ENCODE results near the gene RPS3.
"Not testable (repeated sequence)": the region's sequence is repeated elsewhere in the genome, so short reads cannot be mapped to it uniquely, and the experiment has no call there.

RPS3 gene

DNA sequence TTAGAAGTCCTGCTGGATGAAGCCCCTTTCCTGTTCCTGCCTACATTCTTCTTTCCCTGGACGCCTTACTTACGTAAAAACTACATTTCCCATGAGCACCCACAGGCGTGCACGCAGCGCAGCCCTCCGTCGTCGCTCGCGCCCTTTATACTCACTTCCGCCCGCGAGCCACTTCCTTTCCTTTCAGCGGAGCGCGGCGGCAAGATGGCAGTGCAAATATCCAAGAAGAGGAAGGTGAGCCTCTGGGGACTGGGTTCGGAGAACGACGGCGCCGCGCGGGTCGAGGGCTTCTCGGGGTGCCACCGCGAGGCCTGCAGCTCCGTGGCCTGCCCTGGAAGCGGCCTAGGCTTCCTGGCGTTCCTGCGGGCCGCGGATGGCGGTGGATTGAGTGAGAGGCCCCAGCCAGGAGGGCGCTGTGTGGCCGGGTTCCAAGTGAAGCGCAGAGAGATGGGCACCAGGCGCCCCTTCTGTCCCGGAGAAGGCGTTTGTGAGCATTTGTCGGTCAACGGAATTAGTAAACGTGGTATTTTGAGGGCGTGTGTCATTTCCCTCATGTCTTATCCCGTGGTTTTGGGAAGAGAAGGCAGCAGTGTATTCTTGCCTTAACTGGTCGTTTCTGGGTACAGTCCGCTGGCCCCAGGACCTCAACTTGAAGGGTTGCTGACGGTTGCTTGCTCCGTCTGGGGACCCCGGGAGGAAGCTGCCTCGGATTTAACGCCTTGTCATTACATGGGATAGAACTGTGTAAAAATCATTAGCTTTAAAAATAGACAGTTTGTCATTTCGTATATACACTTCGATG lies at the start of gene RPS3:
Gene RPS3 (plus strand): TSS at position 175 of the 802 bp plus-strand sequence. CDS start 30 bp downstream, at position 205.
- DNase-seq: peak; percentile 89

DNA sequence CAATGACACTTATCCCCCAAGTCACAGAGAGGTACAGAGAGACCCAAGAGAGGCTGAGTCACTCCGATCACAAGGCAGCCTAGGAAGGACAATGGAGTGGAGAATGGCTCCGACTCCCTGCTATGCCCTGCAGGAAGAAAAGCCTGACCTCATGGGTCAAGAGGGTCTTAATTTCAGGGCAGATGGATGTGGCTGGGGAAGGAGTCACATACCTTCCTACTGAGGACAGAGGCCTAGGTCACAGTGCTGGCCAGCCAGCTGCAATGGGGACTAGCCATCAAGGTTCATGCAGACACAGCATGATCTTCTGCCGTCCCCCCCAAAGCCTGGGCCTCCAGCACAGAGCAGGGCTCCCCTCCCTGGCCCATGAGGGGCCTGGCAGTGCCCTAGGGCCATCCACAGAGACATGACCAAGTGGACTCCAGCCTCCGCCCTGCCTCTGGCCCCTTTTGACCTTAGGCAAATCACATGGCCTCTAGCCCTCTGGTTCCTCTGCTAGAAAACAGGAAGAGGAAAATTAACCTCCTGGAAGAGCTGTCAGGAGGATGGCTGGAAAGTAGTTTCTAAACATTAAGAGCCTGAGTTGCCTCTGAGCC lies 49.7 kb upstream of the RPS3 start:
- DNase-seq: no peak

DNA sequence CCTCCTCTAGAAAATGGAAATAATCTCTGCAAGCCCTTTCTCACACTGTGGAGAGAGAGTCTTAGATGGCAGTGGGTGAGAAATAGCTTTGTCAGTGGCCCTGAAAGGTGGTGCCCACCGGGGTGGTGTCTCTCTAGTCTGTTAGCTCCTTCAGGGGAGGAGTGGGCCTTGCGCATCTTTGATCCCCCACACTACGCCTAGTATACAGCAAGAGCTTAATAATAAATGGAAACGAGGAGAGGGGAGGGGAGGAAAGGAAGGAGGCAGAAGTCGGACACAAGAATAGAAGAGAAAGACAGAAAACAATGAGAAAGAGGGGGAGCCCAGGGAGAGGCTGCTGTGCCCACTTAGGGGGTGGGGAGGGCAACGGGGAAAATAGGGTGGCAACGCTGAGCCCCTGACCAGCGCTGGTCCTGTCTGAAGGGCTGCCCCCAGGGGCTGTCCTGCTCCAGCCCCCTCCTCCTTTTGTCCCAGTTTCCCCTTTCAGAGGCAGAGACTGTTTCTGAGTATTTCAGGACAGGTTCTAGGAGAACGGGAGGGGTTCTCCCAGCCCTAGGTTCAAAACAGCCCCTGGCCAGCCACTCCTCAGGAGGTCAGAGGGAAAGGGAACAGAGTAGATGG lies 49.1 kb upstream of the RPS3 start:
- no peak for DNase-seq

DNA sequence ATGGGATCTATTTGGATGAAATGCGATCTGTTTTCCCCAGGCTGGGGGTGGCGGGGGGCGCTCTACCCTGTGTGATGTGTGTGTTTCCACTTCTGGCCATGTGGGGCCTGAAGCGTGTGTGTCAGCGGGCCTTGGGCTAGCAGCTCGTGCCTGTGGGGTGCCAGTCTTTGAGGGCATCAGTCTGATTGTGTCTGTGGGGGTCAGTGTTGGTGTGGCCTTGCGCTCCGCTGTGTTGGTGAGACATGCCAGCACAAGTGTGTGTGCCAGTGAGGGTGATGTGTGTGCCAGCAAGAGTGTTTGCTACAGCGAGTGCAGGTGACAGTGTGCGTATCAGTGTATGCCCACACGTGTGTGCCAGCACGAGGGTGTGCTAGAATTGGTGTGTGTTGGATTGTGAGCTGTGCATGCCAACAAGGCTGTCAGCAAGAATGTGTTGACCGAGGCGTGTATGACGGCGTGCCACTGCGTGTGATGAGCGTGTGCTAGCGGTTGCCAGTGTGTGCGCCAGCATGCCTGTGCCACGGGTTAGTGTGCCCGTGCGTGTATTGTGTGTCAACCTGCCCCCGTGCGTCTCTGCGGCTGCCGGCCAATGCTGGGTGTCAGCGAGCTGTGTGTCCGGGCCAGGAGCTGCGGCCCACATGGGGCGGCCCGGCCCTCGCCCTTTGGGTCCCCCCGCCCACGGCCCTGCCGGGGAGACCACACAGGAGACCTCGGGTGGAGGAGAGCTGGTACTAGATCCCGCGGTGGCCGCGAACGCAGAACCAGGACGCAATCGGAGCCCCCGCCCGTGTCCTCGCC lies 48.4 kb upstream of the RPS3 start:
- DNase-seq: peak; percentile 60

DNA sequence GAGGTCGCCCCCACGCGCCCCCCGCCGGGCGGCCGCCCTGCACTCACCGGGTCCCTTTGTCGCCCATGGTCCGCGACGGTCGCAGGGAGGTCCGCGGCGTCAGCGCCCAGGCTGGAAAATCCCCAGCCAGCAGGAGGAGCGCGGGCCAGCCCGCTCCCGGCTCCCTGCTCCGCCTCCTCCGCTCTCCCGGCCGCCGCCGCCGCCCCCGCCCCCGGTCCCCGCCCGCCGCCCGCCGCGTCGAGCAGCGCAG lies 47.9 kb upstream of the RPS3 start, which contains the start of gene ARRB1:
Gene ARRB1 (minus strand): TSS at position 121 of the 250 bp plus-strand sequence. CDS start 54 bp downstream, at position 67.
- no peak for DNase-seq

DNA sequence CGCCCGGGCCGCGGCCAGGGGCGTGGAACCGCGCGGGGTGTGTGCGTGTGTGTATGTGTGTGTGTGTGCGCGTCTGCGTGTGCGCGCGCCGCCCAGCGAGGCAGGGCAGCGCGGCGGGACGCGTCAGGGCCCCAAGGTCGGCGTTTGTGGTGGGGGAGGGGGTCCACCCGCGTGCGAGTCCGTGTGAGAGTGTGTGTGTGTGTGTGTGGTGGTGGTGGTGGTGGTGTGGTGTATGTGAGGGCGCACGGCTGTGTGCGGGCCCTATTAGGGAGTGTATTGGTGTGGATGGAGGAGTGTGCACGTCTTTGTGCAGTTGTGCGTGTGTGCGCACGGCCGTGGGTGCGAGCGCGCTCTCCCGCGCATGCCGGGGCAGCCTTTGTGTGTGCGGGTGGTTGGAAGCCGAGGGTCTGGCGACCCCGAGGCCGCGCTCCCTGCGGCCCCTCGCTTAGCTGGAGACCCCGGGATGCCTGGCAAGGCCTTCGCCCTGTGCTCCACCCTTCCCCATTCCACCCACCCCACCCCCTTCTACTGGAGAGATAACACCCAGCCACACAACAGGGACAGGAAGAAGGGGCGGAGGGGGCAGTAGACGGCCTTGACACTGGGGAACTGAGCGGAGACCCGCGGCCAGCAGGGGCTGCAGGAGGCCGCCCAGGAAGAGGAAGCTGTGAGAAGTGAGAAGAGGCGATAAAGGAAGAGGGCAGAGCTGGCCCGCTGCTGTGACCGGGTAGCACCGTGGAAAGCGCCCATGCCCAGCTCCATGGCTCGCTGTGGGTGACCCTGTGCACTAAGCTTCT lies 47.3 kb upstream of the RPS3 start:
- peak; percentile 63 for DNase-seq

GRCh38 chr11:75352588-75353206 lies 46.6 kb upstream of the RPS3 start:
- no peak for DNase-seq

- DNase-seq: no peak
These were observed 44.3 kb upstream of the RPS3 start for GRCh38 chr11:75355051-75355450.

DNA sequence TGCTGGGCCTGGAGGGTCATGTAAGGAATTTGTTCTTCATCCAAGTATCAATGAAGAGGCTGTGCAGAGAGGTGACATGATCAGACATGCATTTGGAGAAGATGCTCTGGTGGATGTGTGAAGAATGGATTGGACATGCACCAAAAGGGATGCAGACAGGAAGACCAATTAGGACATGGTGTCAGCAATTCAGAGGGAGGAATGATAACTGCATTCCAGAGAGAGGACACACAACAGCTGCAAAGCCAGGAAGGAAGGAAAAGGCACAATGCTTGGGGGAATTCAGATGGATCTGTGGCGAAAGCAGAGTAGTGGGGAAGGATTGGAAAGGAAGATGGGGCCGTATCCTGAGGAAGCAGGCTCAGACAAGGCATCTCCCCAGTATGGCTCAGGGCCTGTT lies 42.7 kb upstream of the RPS3 start:
- DNase-seq: no peak

DNA sequence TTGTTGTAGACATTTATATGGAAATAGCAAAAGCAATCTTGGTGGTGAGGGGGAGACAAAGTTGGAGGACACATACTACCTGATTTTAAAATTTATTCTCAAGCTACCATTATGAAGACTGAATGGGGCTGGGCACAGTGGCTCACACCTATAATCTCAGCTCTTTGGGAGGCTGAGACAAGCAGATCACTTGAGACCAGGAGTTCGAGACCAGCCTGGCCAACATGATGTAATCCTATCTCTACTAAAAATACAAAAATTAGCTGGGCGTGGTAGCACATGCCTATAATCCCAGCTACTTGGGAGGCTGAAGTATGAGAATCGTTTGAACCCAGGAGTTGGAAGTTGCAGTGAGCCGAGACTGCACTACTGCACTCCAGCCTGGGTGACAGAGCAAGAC lies 37.0 kb upstream of the RPS3 start:
- not testable (repeated sequence) for DNase-seq

- no peak for DNase-seq
These were observed 33.6 kb upstream of the RPS3 start for GRCh38 chr11:75365711-75366181.

- DNase-seq: not testable (repeated sequence)
These were observed 32.5 kb upstream of the RPS3 start for GRCh38 chr11:75366826-75367225.

DNA sequence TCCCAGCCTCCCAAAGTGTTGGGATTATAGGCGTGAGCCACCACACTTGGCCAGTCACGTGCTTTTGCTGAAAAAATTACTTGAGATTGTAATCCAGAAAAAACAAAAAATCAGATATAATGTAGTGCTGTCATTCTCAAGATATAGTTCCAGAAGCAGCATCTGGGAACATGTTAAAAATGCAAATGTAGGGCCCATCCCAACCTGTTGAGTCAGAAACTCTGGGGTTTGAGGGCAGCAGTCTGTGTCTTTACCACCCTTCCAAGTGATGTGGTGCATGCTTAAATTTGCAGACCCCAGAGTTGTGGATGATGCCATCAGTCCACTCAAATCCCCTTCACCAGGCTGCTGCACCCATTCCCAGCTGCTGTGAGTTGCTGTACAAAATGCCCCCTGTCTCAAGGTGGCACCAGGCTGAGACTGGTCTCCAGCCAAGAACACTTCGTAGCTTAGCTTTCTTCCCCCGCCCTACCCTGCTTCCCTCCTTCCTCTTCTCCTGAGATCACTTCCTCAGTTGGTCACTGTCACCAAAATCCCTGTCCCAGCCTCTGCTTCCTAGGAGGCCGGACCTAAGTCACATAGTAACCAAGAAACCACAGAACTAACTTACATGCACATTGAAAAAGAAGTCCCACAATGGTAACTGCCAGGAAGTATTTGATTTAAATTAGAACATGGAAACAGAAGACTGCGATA lies 29.6 kb upstream of the RPS3 start:
- no peak for DNase-seq

DNA sequence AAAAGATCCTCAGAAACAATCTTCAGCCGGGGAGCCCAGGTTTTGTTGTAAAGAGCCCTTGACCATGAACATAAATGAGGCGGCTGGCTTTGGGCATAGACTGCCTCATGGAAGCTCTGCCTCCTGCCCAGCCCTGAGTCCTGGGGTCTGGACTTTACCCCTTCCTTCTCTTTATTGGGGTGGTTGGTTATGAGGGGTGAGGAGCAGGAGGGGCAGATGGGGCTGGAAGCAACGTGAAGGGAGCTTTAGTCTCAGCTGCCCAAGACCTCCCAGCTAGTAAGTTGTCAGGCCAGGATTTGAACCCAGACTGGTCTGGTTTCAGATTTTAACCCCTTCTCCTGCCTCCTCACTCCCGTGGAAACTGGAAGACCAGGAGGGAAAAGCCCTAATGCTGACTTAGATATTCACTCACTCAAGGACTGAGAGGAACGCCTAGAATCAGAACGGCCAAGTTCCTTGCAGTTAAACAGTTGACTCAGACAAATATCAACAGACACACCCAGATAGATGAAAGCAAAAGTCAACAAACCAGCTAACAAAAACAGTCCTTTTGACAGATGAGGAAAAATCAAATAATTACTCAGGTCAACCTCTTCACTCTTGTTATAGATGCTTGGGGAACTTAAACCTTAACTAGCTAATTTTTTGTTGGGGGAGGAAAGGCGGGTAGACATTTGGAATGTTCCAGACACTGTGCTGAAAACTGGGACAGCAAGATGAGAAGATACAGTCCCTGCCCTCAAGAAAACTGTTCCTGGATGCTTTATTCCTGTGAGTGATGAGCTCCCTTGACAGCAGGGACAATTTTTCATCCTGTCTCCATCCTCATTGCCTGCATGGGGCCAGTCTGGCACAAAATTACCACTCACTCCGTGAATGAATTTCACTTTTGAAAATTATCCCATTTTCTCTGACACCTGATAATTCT lies 27.1 kb upstream of the RPS3 start:
- no peak for DNase-seq

GRCh38 chr11:75373201-75373600 lies 26.1 kb upstream of the RPS3 start:
- no peak for DNase-seq

DNA sequence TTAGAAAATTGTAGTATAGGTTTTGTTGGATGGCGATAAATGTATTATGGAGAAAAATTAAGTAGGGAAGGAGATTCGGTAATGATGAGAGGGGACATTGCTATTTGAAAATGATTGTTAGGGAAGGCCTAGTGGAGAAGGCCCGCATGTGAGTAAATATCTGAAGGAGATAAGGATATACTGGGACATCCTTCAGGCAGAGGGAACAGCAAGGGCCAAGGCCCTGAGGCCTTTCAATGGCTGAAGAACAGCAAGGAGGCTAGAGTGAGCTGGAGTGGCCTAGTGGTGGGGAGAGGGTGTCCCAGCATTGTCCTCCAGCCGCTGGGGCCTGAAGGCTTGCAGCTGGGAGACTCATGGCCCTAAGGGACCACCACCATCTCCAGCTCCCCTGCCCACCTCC lies 24.7 kb upstream of the RPS3 start:
- no peak for DNase-seq

GRCh38 chr11:75375626-75376025 lies 23.7 kb upstream of the RPS3 start:
- no peak for DNase-seq

GRCh38 chr11:75376175-75376574 lies 23.1 kb upstream of the RPS3 start:
- no peak for DNase-seq

- not testable (repeated sequence) for DNase-seq
These were observed 20.5 kb upstream of the RPS3 start for GRCh38 chr11:75378776-75379175.

DNA sequence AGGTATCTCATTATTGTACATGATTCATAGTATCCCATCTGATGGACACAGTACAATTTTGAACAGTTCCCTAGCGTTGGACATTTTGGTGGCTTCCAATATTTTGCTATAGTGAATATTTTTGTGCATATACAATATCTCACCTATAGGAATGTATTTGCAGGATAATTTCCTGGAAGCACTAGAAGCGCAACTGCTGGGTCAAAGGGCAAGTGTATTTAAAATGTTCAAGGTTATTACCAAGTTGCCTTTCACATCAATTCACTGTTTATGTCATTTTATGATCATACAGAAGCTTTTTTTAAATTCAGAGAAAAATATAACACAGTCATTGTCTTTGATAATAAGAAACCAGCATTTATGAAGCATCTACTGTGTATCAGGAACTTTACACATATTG lies 19.1 kb upstream of the RPS3 start:
- no peak for DNase-seq

All from activated naive CD4-positive, alpha-beta T cell treated with anti-CD3 and anti-CD28 coated beads, Interleukin-2, amount 50 U/mL, for 16 hours (primary cell).